Spleen (tissue), 11 donors: ENCODE data around the gene DEPDC1. TPM values are rescaled to one million over a fixed set of nuclear protein-coding genes. Genes with fewer than 3 reads are reported as not detected.
"Not testable (repeated sequence)": the region's sequence is repeated elsewhere in the genome, so short reads cannot be mapped to it uniquely, and the experiment has no call there.

Experiments used
- DNase-seq: peaks from one replicate; pipeline ENCODE4 v3.0.0-alpha.2; 2020
- H3K27ac ChIP-seq, 8 donors: fragments of 200-600 bp; sonication (generic) in 7 of 8; 1 replicate in 4 of 8; 2 replicates in 4 of 8; pipeline versions ENCODE4 v1.5.0 to v1.8.0; 2016 to 2021; ENCODE audit warnings: inconsistent platforms in 4 of 8, mild to moderate bottlenecking in 4 of 8, moderate library complexity in 1 of 8
- H3K27me3 ChIP-seq, 7 donors: fragments of 200-600 bp; sonication (generic) in 6 of 7; replicated peaks in 1 of 7; 1 replicate in 4 of 7; 2 replicates in 3 of 7; pipeline versions ENCODE4 v1.5.0 to v1.8.0; 2016 to 2021; ENCODE audit warnings: inconsistent platforms in 3 of 7, mild to moderate bottlenecking in 1 of 7
- H3K36me3 ChIP-seq, 6 donors: fragments of 200-600 bp; sonication (generic) in 5 of 6; 1 replicate in 4 of 6; 2 replicates in 2 of 6; pipeline versions ENCODE4 v1.5.0 to v1.8.0; 2016 to 2021; ENCODE audit warnings: inconsistent platforms in 2 of 6
- H3K4me1 ChIP-seq, 6 donors: fragments of 200-600 bp; sonication (generic) in 5 of 6; 1 replicate in 3 of 6; 2 replicates in 3 of 6; pipeline versions ENCODE4 v1.5.0 to v1.8.0; 2016 to 2021; ENCODE audit warnings: inconsistent platforms in 3 of 6
- H3K4me3 ChIP-seq, 8 donors: fragments of 200-600 bp; sonication (generic) in 7 of 8; 1 replicate in 4 of 8; 2 replicates in 4 of 8; pipeline versions ENCODE4 v1.5.0 to v1.8.0; 2016 to 2021; ENCODE audit warnings: inconsistent platforms in 4 of 8, mild to moderate bottlenecking in 4 of 8, moderate library complexity in 2 of 8
- H3K9me3 ChIP-seq, 8 donors: fragments of 200-600 bp; sonication (generic) in 7 of 8; 1 replicate in 4 of 8; 2 replicates in 4 of 8; pipeline versions ENCODE4 v1.5.0 to v1.8.0; 2016 to 2021; ENCODE audit warnings: inconsistent platforms in 4 of 8
- CTCF ChIP-seq, 11 experiments: fragments of 200-600 bp in 7 of 11; fragments of 450-650 bp in 4 of 11; sonication (generic) in 4 of 11; IDR thresholded peaks in 8 of 11; conservative IDR thresholded peaks in 3 of 11; 1 replicate in 7 of 11; 2 replicates in 4 of 11; pipeline versions ENCODE4 v1.4.0 to v1.8.0; 2016 to 2021; ENCODE audit warnings: antibody characterized with exemption in 11 of 11, inconsistent platforms in 4 of 11, mild to moderate bottlenecking in 1 of 11
- POLR2A ChIP-seq, 3 donors: fragments of 450-650 bp; IDR thresholded peaks; one replicate each; pipeline ENCODE4 v1.5.1; 2017; ENCODE audit warnings: antibody characterized with exemption in 3 of 3, mild to moderate bottlenecking in 1 of 3
- POLR2AphosphoS5 ChIP-seq, 3 donors: sonication (generic); formaldehyde crosslinking; IDR thresholded peaks; one replicate each; pipeline ENCODE4 v1.5.1; 2017; ENCODE audit warnings: antibody characterized with exemption in 3 of 3
- WGBS, 5 donors: extraction: QIAGEN DNeasy Blood & Tissue Kit in 3 of 5; methylation state at CpG; one replicate each; pipeline versions ENCODE4 v1.1.5 to v1.1.7; 2013 to 2018; 5-methylcytosine and 5-hydroxymethylcytosine counted together
- intact Hi-C: fragments of 100-400 bp; cut with DNase I; formaldehyde crosslinking; loops from one replicate; pipeline ENCODE4 v1.15.0; 2023; ENCODE audit warnings: low total_unique reads
- polyA plus RNA-seq, 3 donors: library from polyadenylated mRNA; stranded (reverse); fragments of 200-250 nt; gene quantifications; one replicate each; pipeline ENCODE4 v1.2.1, GENCODE V29; 2013
- total RNA-seq, 7 donors: library from RNA; depleted of rRNA in 3 of 7; stranded (reverse); fragments of >200 nt in 3 of 7; fragmentation: NEBNext Ultra II Directional in 4 of 7; extraction: Animal tissue kit (Norgen Biotek cat#: 25700) in 4 of 7; gene quantifications; one replicate each; pipeline versions ENCODE4 v1.1.0 to v1.2.1, GENCODE V29; 2016 to 2021
- donor health status: healthy with polysubstance abuse.
- donor health status: DM: no; HTN: no; CAD: no; lungs with moderate emphysema.
- donor health status: DM: no; HTN: no; CAD: no.
- donor health status: Bipolar disorder and iron deficiency.
- donor health status: healthy.
- donor health status: DM: no; HTN: no; CAD: no.
- donor health status: DM: yes; HTN: yes; CAD: no.

DEPDC1 gene
- total and polyA plus RNA-seq, 10 donors: 0.30 to 3.7 (median 1.4) TPM

- H3K27ac ChIP-seq: no peak overlapping the region
- H3K4me1 ChIP-seq: no peaks in the 10 kb centered on the region
- no peak overlapping the region for H3K4me3 ChIP-seq
- no peaks in the 10 kb centered on the region for H3K9me3 ChIP-seq
- H3K36me3 ChIP-seq: peaks cover 0 to 40% (median 0%) of the 10 kb centered on the region in 6 donors
- DNase-seq: no peak
- no peaks in the 10 kb centered on the region for H3K27me3 ChIP-seq
- TF ChIP-seq POLR2AphosphoS5 (IDR thresholded peaks at IDR 0.05) (no peak), POLR2A (IDR thresholded peaks at IDR 0.05) (no peak)
- intact Hi-C loops: no loop called here
- WGBS, 5 donors: 90 to 100% (median 98%) methylated on average over 2 of the region's 2 CpGs
These were observed 18.2 kb downstream of the DEPDC1 start for GRCh38 chr1:68478662-68479061.

- 74 to 87% (median 85%) methylated on average over 2 of the region's 2 CpGs for WGBS, 5 donors
- H3K4me3 ChIP-seq, H3K4me1 ChIP-seq, H3K9me3 ChIP-seq, DNase-seq, H3K27me3 ChIP-seq, intact Hi-C loops, H3K27ac ChIP-seq: not testable (repeated sequence)
- H3K36me3 ChIP-seq: peaks cover 0 to 40% (median 0%) of the 10 kb centered on the region in 6 donors
These were observed 20.3 kb downstream of the DEPDC1 start for GRCh38 chr1:68476626-68477025.

- no peak overlapping the region for H3K4me3 ChIP-seq
- no peaks in the 10 kb centered on the region for H3K9me3 ChIP-seq
- no peak for DNase-seq
- no peak for TF ChIP-seq CTCF (IDR thresholded peaks at IDR 0.05 in 8 of 11, conservative IDR thresholded peaks at IDR 0.05 in 3 of 11)
- no peak for TF ChIP-seq POLR2A (IDR thresholded peaks at IDR 0.05)
- intact Hi-C loops: no loop called here
- H3K27me3 ChIP-seq: no peaks in the 10 kb centered on the region
- no peak overlapping the region for H3K27ac ChIP-seq
- peaks cover 0 to 15% (median 0%) of the 10 kb centered on the region in 6 donors for H3K36me3 ChIP-seq
- no peaks in the 10 kb centered on the region for H3K4me1 ChIP-seq
These were observed 23.8 kb downstream of the DEPDC1 start for GRCh38 chr1:68473060-68473459.

- H3K27me3 ChIP-seq: no peaks in the 10 kb centered on the region
- no peak overlapping the region for H3K27ac ChIP-seq
- 85 to 92% (median 90%) methylated on average over 2 of the region's 2 CpGs for WGBS, 5 donors
- DNase-seq: no peak
- no peak for TF ChIP-seq POLR2AphosphoS5 (IDR thresholded peaks at IDR 0.05)
- no peak for TF ChIP-seq POLR2A (IDR thresholded peaks at IDR 0.05)
- TF ChIP-seq CTCF (IDR thresholded peaks at IDR 0.05 in 8 of 11, conservative IDR thresholded peaks at IDR 0.05 in 3 of 11): no peak
- H3K4me3 ChIP-seq: no peak overlapping the region
- H3K36me3 ChIP-seq: no peaks in the 10 kb centered on the region
- intact Hi-C loops: no loop called here
- H3K4me1 ChIP-seq: no peaks in the 10 kb centered on the region
- H3K9me3 ChIP-seq: no peaks in the 10 kb centered on the region
These were observed 26.4 kb downstream of the DEPDC1 start for GRCh38 chr1:68470388-68470970.

- 65 to 86% (median 76%) methylated on average over 6 of the region's 6 CpGs for WGBS, 5 donors
- no peak for TF ChIP-seq POLR2AphosphoS5 (IDR thresholded peaks at IDR 0.05)
- TF ChIP-seq POLR2A (IDR thresholded peaks at IDR 0.05): no peak
- no peak for TF ChIP-seq CTCF (IDR thresholded peaks at IDR 0.05 in 8 of 11, conservative IDR thresholded peaks at IDR 0.05 in 3 of 11)
- no peak for DNase-seq
- no peaks in the 10 kb centered on the region for H3K36me3 ChIP-seq
- intact Hi-C loops: no loop called here
- no peak overlapping the region for H3K4me3 ChIP-seq
- no peaks in the 10 kb centered on the region for H3K27me3 ChIP-seq
- H3K27ac ChIP-seq: no peak overlapping the region
- no peaks in the 10 kb centered on the region for H3K4me1 ChIP-seq
- peaks cover 0 to 17% (median 11%) of the 10 kb centered on the region in 8 donors for H3K9me3 ChIP-seq
These were observed 32.0 kb downstream of the DEPDC1 start for GRCh38 chr1:68464891-68465290.
